HL-60/S4 treated with retinoic acid at 250 ng/mL for 4 days and 3 days (cell line): Measurements from ENCODE around the gene MRPS14.

ENCODE experiments used
- in situ Hi-C: fragments of 300-500 bp; cut with MboI; formaldehyde crosslinking; loops from 2 replicates; pipeline ENCODE4 v1.7.0; 2022; ENCODE audit warnings: low sequenced_read_pairs

Gene MRPS14

GRCh38 chr1:175023043-175023921 lies at the start of gene MRPS14:
MRPS14 (minus strand) TSS chr1:175023425; CDS start chr1:175023408, 17 bp downstream.
- in situ Hi-C loops, result no loop called here

GRCh38 chr1:175072099-175072951 lies 49.1 kb upstream of the MRPS14 start:
- in situ Hi-C loops, result no loop called here

GRCh38 chr1:175071276-175071943 lies 48.2 kb upstream of the MRPS14 start:
- in situ Hi-C loops, result no loop called here

- in situ Hi-C loops, result no loop called here
These were observed 47.6 kb upstream of the MRPS14 start for GRCh38 chr1:175070818-175071217.

- in situ Hi-C loops, result no loop called here
These were observed 44.3 kb upstream of the MRPS14 start, which contains the start of gene TNN for GRCh38 chr1:175067362-175068106. TNN (plus strand) TSS chr1:175067833; CDS start chr1:175077419, 9,586 bp downstream.

- in situ Hi-C loops, result no loop called here
These were observed 39.6 kb upstream of the MRPS14 start for GRCh38 chr1:175062858-175063257.

GRCh38 chr1:175062339-175062738 lies 39.1 kb upstream of the MRPS14 start:
- in situ Hi-C loops, result no loop called here

GRCh38 chr1:175054736-175055135 lies 31.5 kb upstream of the MRPS14 start:
- in situ Hi-C loops, result no loop called here

GRCh38 chr1:175050992-175051391 lies 27.8 kb upstream of the MRPS14 start:
- in situ Hi-C loops, result no loop called here

- in situ Hi-C loops, result loop anchor here (25.0 kb wide), 1 partner anchor 267 kb away; no protein-coding TSS in a partner anchor
These were observed 22.3 kb upstream of the MRPS14 start for GRCh38 chr1:175045519-175045918.

- in situ Hi-C loops, result loop anchor here (25.0 kb wide), 1 partner anchor 267 kb away; no protein-coding TSS in a partner anchor
These were observed 21.9 kb upstream of the MRPS14 start for GRCh38 chr1:175045097-175045496.

- in situ Hi-C loops, result loop anchor here (25.0 kb wide), 1 partner anchor 268 kb away; no protein-coding TSS in a partner anchor
These were observed 21.4 kb upstream of the MRPS14 start for GRCh38 chr1:175044591-175044990.

GRCh38 chr1:175043824-175044223 lies 20.6 kb upstream of the MRPS14 start:
- in situ Hi-C loops, result loop anchor here (25.0 kb wide), 1 partner anchor 268 kb away; no protein-coding TSS in a partner anchor

GRCh38 chr1:175042650-175043049 lies 19.4 kb upstream of the MRPS14 start:
- in situ Hi-C loops, result loop anchor here (25.0 kb wide), 1 partner anchor 270 kb away; no protein-coding TSS in a partner anchor

- in situ Hi-C loops, result loop anchor here (25.0 kb wide), 1 partner anchor 272 kb away; no protein-coding TSS in a partner anchor
These were observed 17.2 kb upstream of the MRPS14 start for GRCh38 chr1:175040324-175040879.

- in situ Hi-C loops, result loop anchor here (25.0 kb wide), 1 partner anchor 275 kb away; no protein-coding TSS in a partner anchor
These were observed 14.2 kb upstream of the MRPS14 start for GRCh38 chr1:175037416-175037815.

GRCh38 chr1:175036476-175036875 lies 13.3 kb upstream of the MRPS14 start:
- in situ Hi-C loops, result loop anchor here (25.0 kb wide), 1 partner anchor 276 kb away; no protein-coding TSS in a partner anchor

GRCh38 chr1:175035865-175036264 lies 12.6 kb upstream of the MRPS14 start:
- in situ Hi-C loops, result loop anchor here (25.0 kb wide), 1 partner anchor 276 kb away; no protein-coding TSS in a partner anchor

GRCh38 chr1:175034775-175035174 lies 11.6 kb upstream of the MRPS14 start:
- in situ Hi-C loops, result loop anchor here (25.0 kb wide), 1 partner anchor 278 kb away; no protein-coding TSS in a partner anchor
